GM23338 (cell line): ENCODE measurements around the gene SQSTM1. TPM values are rescaled to one million over a fixed set of nuclear protein-coding genes. Genes with fewer than 3 reads are reported as not detected.

Experiments used
- ATAC-seq: fragments of 200-7000 bp; cut with Tn5 transposase; 3 replicates; pipeline ENCODE4 v1.9.1; 2020
- DNase-seq: peaks from one replicate; pipeline ENCODE4 v3.0.0-alpha.2; 2015; ENCODE audit warnings: low spot score
- H2AFZ ChIP-seq: fragments of 200-600 bp; sonication (generic); 2 replicates; pipeline ENCODE4 v1.8.0; 2016; ENCODE audit warnings: antibody characterized with exemption, mild to moderate bottlenecking, moderate library complexity
- H3F3A ChIP-seq: fragments of 200-600 bp; sonication (generic); replicated peaks from 2 replicates; pipeline ENCODE4 v1.8.0; 2017; ENCODE audit warnings: antibody characterized with exemption, mixed run types, low read depth
- H3K27ac ChIP-seq: fragments of 200-600 bp; sonication (generic); 2 replicates; pipeline ENCODE4 v1.6.1; 2016; ENCODE audit warnings: low read depth
- H3K27me3 ChIP-seq: fragments of 200-600 bp; sonication (generic); 2 replicates; pipeline ENCODE4 v1.8.0; 2016; ENCODE audit warnings: mild to moderate bottlenecking, mixed run types, moderate library complexity; ENCODE audit not compliant: insufficient read depth
- H3K36me3 ChIP-seq: fragments of 200-600 bp; sonication (generic); 2 replicates; pipeline ENCODE4 v1.8.0; 2016; ENCODE audit warnings: mild to moderate bottlenecking; ENCODE audit not compliant: insufficient read depth
- H3K4me1 ChIP-seq: fragments of 200-600 bp; sonication (generic); 2 replicates; pipeline ENCODE4 v1.8.0; 2016; ENCODE audit warnings: mild to moderate bottlenecking, moderate library complexity; ENCODE audit not compliant: insufficient read depth
- H3K4me2 ChIP-seq: fragments of 200-600 bp; sonication (generic); 2 replicates; pipeline ENCODE4 v1.7.1; 2017; ENCODE audit warnings: mixed run types
- H3K4me3 ChIP-seq: fragments of 200-600 bp; sonication (generic); 2 replicates; pipeline ENCODE4 v1.6.1; 2016; ENCODE audit warnings: mixed run types
- H3K79me2 ChIP-seq: fragments of 200-600 bp; sonication (generic); replicated peaks from 2 replicates; pipeline ENCODE4 v1.8.0; 2017; ENCODE audit warnings: mild to moderate bottlenecking; ENCODE audit not compliant: insufficient read depth
- H3K9me2 ChIP-seq: fragments of 200-600 bp; sonication (generic); 2 replicates; pipeline ENCODE4 v1.8.0; 2017; ENCODE audit not compliant: insufficient read depth
- H4K20me1 ChIP-seq: fragments of 200-600 bp; sonication (generic); replicated peaks from 2 replicates; pipeline ENCODE4 v1.8.0; 2017; ENCODE audit warnings: mild to moderate bottlenecking; ENCODE audit not compliant: insufficient read depth
- H3K27ac Mint-ChIP-seq: 2 replicates; pipeline ENCODE4 v1.8.0; 2020; ENCODE audit warnings: inconsistent platforms, mild to moderate bottlenecking, moderate library complexity, mixed read lengths
- H3K27me3 Mint-ChIP-seq: 3 replicates; pipeline ENCODE4 v1.8.0; 2022; ENCODE audit warnings: low read depth, mild to moderate bottlenecking, moderate library complexity, mixed read lengths, inconsistent platforms; ENCODE audit not compliant: insufficient read depth, poor library complexity
- H3K36me3 Mint-ChIP-seq: 3 replicates; pipeline ENCODE4 v1.8.0; 2021; ENCODE audit warnings: low read depth, mild to moderate bottlenecking, inconsistent platforms, moderate library complexity, mixed read lengths
- H3K4me1 Mint-ChIP-seq: 3 replicates; pipeline ENCODE4 v1.8.0; 2020; ENCODE audit warnings: mild to moderate bottlenecking, inconsistent platforms, mixed read lengths
- H3K4me3 Mint-ChIP-seq: 3 replicates; pipeline ENCODE4 v1.8.0; 2021; ENCODE audit warnings: moderate library complexity, mild to moderate bottlenecking, inconsistent platforms, mixed read lengths
- H3K9me3 Mint-ChIP-seq: 3 replicates; pipeline ENCODE4 v1.8.0; 2020; ENCODE audit warnings: moderate library complexity, mild to moderate bottlenecking, inconsistent platforms, mixed read lengths
- CREB1 ChIP-seq: fragments of 250-450 bp; sonication (Bioruptor Pico); IDR thresholded peaks from 2 replicates; pipeline ENCODE4 v1.5.0; 2020; ENCODE audit warnings: low read depth, mild to moderate bottlenecking, moderate library complexity
- JUNB ChIP-seq: IDR thresholded peaks from one replicate; pipeline ENCODE4 v1.6.1; 2016; ENCODE audit warnings: antibody characterized with exemption; ENCODE audit not compliant: unreplicated experiment
- NANOG ChIP-seq: IDR thresholded peaks from 2 replicates; pipeline ENCODE4 v1.6.1; 2016; ENCODE audit warnings: antibody characterized with exemption, borderline replicate concordance
- POLR2AphosphoS5 ChIP-seq: IDR thresholded peaks from 2 replicates; pipeline ENCODE4 v1.6.1; 2016; ENCODE audit warnings: antibody characterized with exemption, low read depth
- polyA plus RNA-seq: library from polyadenylated mRNA; unstranded; fragments of >200 nt; fragmentation: Nextera tagmentation; extraction: Ambion mirVana; gene quantifications from 2 replicates; pipeline ENCODE4 v1.2.1, GENCODE V29; 2016
- total RNA-seq: library from RNA; depleted of rRNA; stranded (reverse); fragments of >200 nt; shearing (Covaris generic); gene quantifications from 2 replicates; pipeline ENCODE4 v1.2.3, GENCODE V29; 2014
- TF ChIP-seq, protein P1 (sequence below): IDR thresholded peaks from one replicate; pipeline ENCODE4 v1.6.1; 2018; ENCODE audit warnings: antibody characterized with exemption; ENCODE audit not compliant: unreplicated experiment
- TF ChIP-seq, protein P2 (sequence below), 2 experiments: fragments of 200-600 bp in 1 of 2; sonication (generic) in 1 of 2; conservative IDR thresholded peaks; 2 replicates each; pipeline versions ENCODE4 v1.5.1 to v1.6.1; 2016 to 2017; ENCODE audit warnings: antibody characterized with exemption in 2 of 2, low read depth in 2 of 2, mild to moderate bottlenecking in 2 of 2, moderate library complexity in 1 of 2
- TF ChIP-seq, protein P3 (sequence below): IDR thresholded peaks from 2 replicates; pipeline ENCODE4 v1.6.1; 2016; ENCODE audit warnings: antibody characterized with exemption

The SQSTM1 gene
- total and polyA plus RNA-seq, 2 experiments from 2014 or later: 58.0 to 92.6 TPM

DNA sequence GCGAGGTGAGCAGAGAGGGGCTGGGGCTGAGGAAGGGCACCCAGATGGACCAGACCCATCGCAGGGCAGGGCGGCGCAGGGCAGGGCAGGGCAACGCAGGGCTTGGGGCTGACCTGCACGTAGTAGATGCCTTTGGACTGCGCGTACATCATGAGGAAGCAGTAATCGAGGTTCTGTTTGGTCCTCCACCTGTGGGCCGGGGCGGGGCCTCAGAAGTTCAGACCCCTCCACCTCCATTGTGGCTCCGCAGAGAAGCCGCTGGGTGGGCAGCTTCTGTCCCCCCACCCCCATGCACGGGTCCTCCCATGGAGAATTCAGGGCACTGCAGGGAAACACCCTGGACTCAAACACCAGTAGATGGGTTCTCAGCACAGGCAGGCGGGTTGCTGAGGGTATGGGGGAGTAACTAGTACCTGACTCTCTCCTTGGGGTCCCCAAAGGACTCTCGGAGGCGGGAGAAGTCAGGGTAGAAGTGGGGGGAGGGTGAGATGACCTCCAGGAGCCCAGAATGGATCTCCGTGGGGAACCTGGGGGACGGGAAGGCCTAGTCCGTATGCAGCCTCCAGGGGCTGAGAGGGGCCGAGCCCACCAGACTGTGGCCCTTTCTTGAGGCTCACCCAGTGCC is 20.5 kb upstream of the SQSTM1 start:
- peaks cover 10% of the 10 kb centered on the region for H3K4me1 ChIP-seq
- Mint-ChIP-seq H3K27me3 (peaks cover 24% of the 10 kb centered on the region), H3K9me3 (no peaks in the 10 kb centered on the region), H3K4me3 (no peak overlapping the region), H3K27ac (no peak overlapping the region), H3K4me1 (peaks cover 33% of the 10 kb centered on the region), H3K36me3 (peaks cover 36% of the 10 kb centered on the region)
- H3K9me2 ChIP-seq: no peaks in the 10 kb centered on the region
- ATAC-seq (no peak), DNase-seq (no peak)
- no peaks in the 10 kb centered on the region; the same call in 1 of the 2 replicates for H3K36me3 ChIP-seq
- H3K4me3 ChIP-seq: no peak overlapping the region
- peaks cover 10% of the 10 kb centered on the region for H3F3A ChIP-seq
- H3K79me2 ChIP-seq: peaks cover 15% of the 10 kb centered on the region
- no peaks in the 10 kb centered on the region for H3K27me3 ChIP-seq
- peaks cover 17% of the 10 kb centered on the region for H4K20me1 ChIP-seq
- no peak overlapping the region for H3K27ac ChIP-seq
- TF ChIP-seq NANOG: no peak
- TF ChIP-seq JUNB: no peak
- H3K4me2 ChIP-seq: no peak overlapping the region
- H2AFZ ChIP-seq: no peak overlapping the region

DNA sequence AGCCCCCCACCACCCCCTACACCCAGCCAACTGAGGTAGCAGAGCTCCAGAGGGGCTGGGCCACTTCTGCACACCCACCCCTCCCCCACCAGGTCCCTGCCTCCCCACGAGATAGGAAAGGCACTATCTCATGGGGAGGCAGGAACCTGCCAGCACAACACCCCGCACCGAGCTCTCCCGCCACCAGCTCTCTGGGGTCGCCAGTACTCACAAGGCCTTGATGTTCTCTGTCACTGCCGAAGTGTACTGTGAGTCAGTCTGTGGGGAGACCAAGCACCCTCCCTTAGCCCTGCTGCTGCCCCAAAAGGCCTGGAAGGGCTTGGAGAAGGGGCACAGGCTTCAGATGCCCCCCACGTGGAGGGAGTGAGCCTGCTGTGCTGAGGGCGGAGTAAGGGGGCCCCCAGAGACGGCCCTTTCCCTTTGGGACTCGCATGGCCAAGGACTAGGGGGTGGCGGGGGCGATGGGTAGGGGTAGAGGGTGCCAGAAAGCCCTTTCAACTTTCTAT is 20.0 kb upstream of the SQSTM1 start:
- H3K9me3 Mint-ChIP-seq: no peaks in the 10 kb centered on the region
- Histone ChIP-seq H3K36me3 (no peaks in the 10 kb centered on the region; the same call in 1 of the 2 replicates), H3K27ac (no peak overlapping the region), H3K4me1 (peaks cover 8% of the 10 kb centered on the region), H3K9me2 (no peaks in the 10 kb centered on the region), H3F3A (peaks cover 10% of the 10 kb centered on the region), H3K27me3 (no peaks in the 10 kb centered on the region), H4K20me1 (peaks cover 17% of the 10 kb centered on the region), H3K4me2 (no peak overlapping the region), H3K4me3 (no peak overlapping the region), H3K79me2 (peaks cover 19% of the 10 kb centered on the region), H2AFZ (no peak overlapping the region)
- DNase-seq (no peak), ATAC-seq (no peak)
- H3K4me1 Mint-ChIP-seq: peaks cover 34% of the 10 kb centered on the region
- H3K36me3 Mint-ChIP-seq: peaks cover 37% of the 10 kb centered on the region
- H3K27ac Mint-ChIP-seq: no peak overlapping the region
- H3K27me3 Mint-ChIP-seq: peaks cover 27% of the 10 kb centered on the region
- H3K4me3 Mint-ChIP-seq: no peak overlapping the region
- TF ChIP-seq, protein P1, sequence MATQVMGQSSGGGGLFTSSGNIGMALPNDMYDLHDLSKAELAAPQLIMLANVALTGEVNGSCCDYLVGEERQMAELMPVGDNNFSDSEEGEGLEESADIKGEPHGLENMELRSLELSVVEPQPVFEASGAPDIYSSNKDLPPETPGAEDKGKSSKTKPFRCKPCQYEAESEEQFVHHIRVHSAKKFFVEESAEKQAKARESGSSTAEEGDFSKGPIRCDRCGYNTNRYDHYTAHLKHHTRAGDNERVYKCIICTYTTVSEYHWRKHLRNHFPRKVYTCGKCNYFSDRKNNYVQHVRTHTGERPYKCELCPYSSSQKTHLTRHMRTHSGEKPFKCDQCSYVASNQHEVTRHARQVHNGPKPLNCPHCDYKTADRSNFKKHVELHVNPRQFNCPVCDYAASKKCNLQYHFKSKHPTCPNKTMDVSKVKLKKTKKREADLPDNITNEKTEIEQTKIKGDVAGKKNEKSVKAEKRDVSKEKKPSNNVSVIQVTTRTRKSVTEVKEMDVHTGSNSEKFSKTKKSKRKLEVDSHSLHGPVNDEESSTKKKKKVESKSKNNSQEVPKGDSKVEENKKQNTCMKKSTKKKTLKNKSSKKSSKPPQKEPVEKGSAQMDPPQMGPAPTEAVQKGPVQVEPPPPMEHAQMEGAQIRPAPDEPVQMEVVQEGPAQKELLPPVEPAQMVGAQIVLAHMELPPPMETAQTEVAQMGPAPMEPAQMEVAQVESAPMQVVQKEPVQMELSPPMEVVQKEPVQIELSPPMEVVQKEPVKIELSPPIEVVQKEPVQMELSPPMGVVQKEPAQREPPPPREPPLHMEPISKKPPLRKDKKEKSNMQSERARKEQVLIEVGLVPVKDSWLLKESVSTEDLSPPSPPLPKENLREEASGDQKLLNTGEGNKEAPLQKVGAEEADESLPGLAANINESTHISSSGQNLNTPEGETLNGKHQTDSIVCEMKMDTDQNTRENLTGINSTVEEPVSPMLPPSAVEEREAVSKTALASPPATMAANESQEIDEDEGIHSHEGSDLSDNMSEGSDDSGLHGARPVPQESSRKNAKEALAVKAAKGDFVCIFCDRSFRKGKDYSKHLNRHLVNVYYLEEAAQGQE: no peak
- TF ChIP-seq NANOG (no peak), JUNB (no peak), CREB1 (CRISPR knock-in tag) (no peak), POLR2AphosphoS5 (no peak)
- TF ChIP-seq, protein P2, sequence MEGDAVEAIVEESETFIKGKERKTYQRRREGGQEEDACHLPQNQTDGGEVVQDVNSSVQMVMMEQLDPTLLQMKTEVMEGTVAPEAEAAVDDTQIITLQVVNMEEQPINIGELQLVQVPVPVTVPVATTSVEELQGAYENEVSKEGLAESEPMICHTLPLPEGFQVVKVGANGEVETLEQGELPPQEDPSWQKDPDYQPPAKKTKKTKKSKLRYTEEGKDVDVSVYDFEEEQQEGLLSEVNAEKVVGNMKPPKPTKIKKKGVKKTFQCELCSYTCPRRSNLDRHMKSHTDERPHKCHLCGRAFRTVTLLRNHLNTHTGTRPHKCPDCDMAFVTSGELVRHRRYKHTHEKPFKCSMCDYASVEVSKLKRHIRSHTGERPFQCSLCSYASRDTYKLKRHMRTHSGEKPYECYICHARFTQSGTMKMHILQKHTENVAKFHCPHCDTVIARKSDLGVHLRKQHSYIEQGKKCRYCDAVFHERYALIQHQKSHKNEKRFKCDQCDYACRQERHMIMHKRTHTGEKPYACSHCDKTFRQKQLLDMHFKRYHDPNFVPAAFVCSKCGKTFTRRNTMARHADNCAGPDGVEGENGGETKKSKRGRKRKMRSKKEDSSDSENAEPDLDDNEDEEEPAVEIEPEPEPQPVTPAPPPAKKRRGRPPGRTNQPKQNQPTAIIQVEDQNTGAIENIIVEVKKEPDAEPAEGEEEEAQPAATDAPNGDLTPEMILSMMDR (conservative IDR thresholded peaks at IDR 0.05; ENCODE audit: low read depth in 2 of 2): no peak
- TF ChIP-seq, protein P3, sequence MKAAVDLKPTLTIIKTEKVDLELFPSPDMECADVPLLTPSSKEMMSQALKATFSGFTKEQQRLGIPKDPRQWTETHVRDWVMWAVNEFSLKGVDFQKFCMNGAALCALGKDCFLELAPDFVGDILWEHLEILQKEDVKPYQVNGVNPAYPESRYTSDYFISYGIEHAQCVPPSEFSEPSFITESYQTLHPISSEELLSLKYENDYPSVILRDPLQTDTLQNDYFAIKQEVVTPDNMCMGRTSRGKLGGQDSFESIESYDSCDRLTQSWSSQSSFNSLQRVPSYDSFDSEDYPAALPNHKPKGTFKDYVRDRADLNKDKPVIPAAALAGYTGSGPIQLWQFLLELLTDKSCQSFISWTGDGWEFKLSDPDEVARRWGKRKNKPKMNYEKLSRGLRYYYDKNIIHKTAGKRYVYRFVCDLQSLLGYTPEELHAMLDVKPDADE: no peak
